GM12878 (cell line): ENCODE data around the gene SLC39A1. TPM values are rescaled to one million over a fixed set of nuclear protein-coding genes. Genes with fewer than 3 reads are reported as not detected.

Experiments
- BMI1 ChIP-seq: fragments of 450-650 bp; IDR thresholded peaks from 2 replicates; pipeline ENCODE4 v1.6.1; 2016; ENCODE audit warnings: mild to moderate bottlenecking, moderate library complexity, borderline replicate concordance
- CBFB ChIP-seq: IDR thresholded peaks from 2 replicates; pipeline ENCODE4 v1.6.1; 2016; ENCODE audit warnings: antibody characterized with exemption, low read depth
- CREB1 ChIP-seq: IDR thresholded peaks from 2 replicates; pipeline ENCODE4 v1.6.1; 2012; ENCODE audit warnings: low read depth, mild to moderate bottlenecking, inconsistent platforms
- EGR1 ChIP-seq, 2 experiments: IDR thresholded peaks; 1 replicate in 1 of 2; 2 replicates in 1 of 2; pipeline ENCODE4 v1.6.1; 2011 to 2012; ENCODE audit warnings: low read depth in 2 of 2, low read length in 2 of 2, borderline replicate concordance in 1 of 2, mild to moderate bottlenecking in 1 of 2, moderate library complexity in 1 of 2
- EZH2 ChIP-seq: IDR thresholded peaks from 2 replicates; pipeline ENCODE4 v1.6.1; 2012; ENCODE audit warnings: low read depth, mild to moderate bottlenecking, control low read depth, inconsistent platforms, low read length, borderline replicate concordance; ENCODE audit not compliant: control insufficient read depth
- HDAC2 ChIP-seq: fragments of 200-600 bp; sonication (generic); IDR thresholded peaks from 2 replicates; pipeline ENCODE4 v1.6.1; 2017
- IRF4 ChIP-seq: IDR thresholded peaks from 2 replicates; pipeline ENCODE4 v1.6.1; 2011; ENCODE audit warnings: low read depth, low read length
- JUNB ChIP-seq: IDR thresholded peaks from 2 replicates; pipeline ENCODE4 v1.6.1; 2016; ENCODE audit warnings: antibody characterized with exemption, mild to moderate bottlenecking
- LARP7 ChIP-seq: fragments of 450-650 bp; IDR thresholded peaks from 2 replicates; pipeline ENCODE4 v1.6.1; 2017; ENCODE audit warnings: mild to moderate bottlenecking
- MEF2A ChIP-seq: IDR thresholded peaks from 2 replicates; pipeline ENCODE4 v1.6.1; 2011; ENCODE audit warnings: low read depth, mild to moderate bottlenecking, low read length, moderate library complexity; ENCODE audit not compliant: insufficient read depth
- MEF2B ChIP-seq: fragments of 450-650 bp; IDR thresholded peaks from 2 replicates; pipeline ENCODE4 v1.6.1; 2018; ENCODE audit warnings: mild to moderate bottlenecking, moderate library complexity; ENCODE audit not compliant: partially characterized antibody, poor library complexity, severe bottlenecking
- MTA2 ChIP-seq: fragments of 450-650 bp; IDR thresholded peaks from 2 replicates; pipeline ENCODE4 v1.6.1; 2016; ENCODE audit warnings: low read depth, mild to moderate bottlenecking, moderate library complexity
- NFYB ChIP-seq: IDR thresholded peaks from 2 replicates; pipeline ENCODE4 v1.6.1; 2011; ENCODE audit warnings: low read depth, mild to moderate bottlenecking, low read length, improper control_type of control experiment, moderate library complexity; ENCODE audit not compliant: insufficient read depth
- RAD51 ChIP-seq: fragments of 450-650 bp; IDR thresholded peaks from 2 replicates; pipeline ENCODE4 v1.6.1; 2016; ENCODE audit warnings: moderate library complexity, mild to moderate bottlenecking, inconsistent platforms
- SIN3A ChIP-seq: IDR thresholded peaks from 2 replicates; pipeline ENCODE4 v1.6.1; 2012; ENCODE audit warnings: low read depth, low read length, improper control_type of control experiment
- SPI1 ChIP-seq: IDR thresholded peaks from 2 replicates; pipeline ENCODE4 v1.6.1; 2011; ENCODE audit warnings: low read depth, mild to moderate bottlenecking, low read length, moderate library complexity, borderline replicate concordance; ENCODE audit not compliant: insufficient read depth
- STAT1 ChIP-seq: fragments of 450-650 bp; conservative IDR thresholded peaks from 2 replicates; pipeline ENCODE4 v1.6.1; 2014; ENCODE audit warnings: antibody characterized with exemption, mild to moderate bottlenecking
- STAT3 ChIP-seq: IDR thresholded peaks from 2 replicates; pipeline ENCODE4 v1.6.1; 2011; ENCODE audit warnings: low read depth, low read length, improper control_type of control experiment
- SUZ12 ChIP-seq: fragments of 200-600 bp; sonication (generic); IDR thresholded peaks from one replicate; pipeline ENCODE4 v1.6.1; 2018; ENCODE audit warnings: antibody characterized with exemption, mild to moderate bottlenecking; ENCODE audit not compliant: unreplicated experiment
- TCF12 ChIP-seq: IDR thresholded peaks from 2 replicates; pipeline ENCODE4 v1.6.1; 2011; ENCODE audit warnings: low read depth, mild to moderate bottlenecking, low read length
- USF1 ChIP-seq: IDR thresholded peaks from 2 replicates; pipeline ENCODE4 v1.6.1; 2011; ENCODE audit warnings: borderline replicate concordance, low read depth, mild to moderate bottlenecking, moderate library complexity, mixed read lengths, low read length; ENCODE audit not compliant: insufficient read depth; ENCODE audit errors: extremely low read length
- polyA plus RNA-seq, 11 experiments: library from polyadenylated mRNA; depleted of rRNA in 4 of 11; unstranded in 6 of 11; stranded (reverse) in 5 of 11; fragments of >200 nt; fragmentation: Nextera tagmentation in 4 of 11; fragmentation: Illumina TruSeq in 1 of 11; extraction: Ambion mirVana in 4 of 11; extraction: Trizol in 1 of 11; gene quantifications; 1 replicate in 1 of 11; 2 replicates in 10 of 11; pipeline versions ENCODE4 v1.2.1 to v1.2.3, GENCODE V29; 2011 to 2016; ENCODE audit warnings: inconsistent platforms in 2 of 11, missing spikeins in 2 of 11, low read depth in 1 of 11
- total RNA-seq, 4 experiments: library from RNA; depleted of rRNA in 3 of 4; stranded (reverse); fragments of >200 nt in 3 of 4; fragmentation: Illumina TruSeq in 1 of 4; extraction: Trizol in 1 of 4; gene quantifications; 2 replicates each; pipeline versions ENCODE4 v1.2.1 to v1.2.3, GENCODE V29; 2013 to 2021
- TF ChIP-seq, protein P1 (sequence below): fragments of 150-350 bp; IDR thresholded peaks from 2 replicates; pipeline ENCODE4 v1.6.1; 2016; ENCODE audit warnings: low read depth, low read length
- TF ChIP-seq, protein P2 (sequence below): fragments of 450-650 bp; IDR thresholded peaks from 2 replicates; pipeline ENCODE4 v1.6.1; 2018; ENCODE audit warnings: borderline replicate concordance, mild to moderate bottlenecking; ENCODE audit not compliant: partially characterized antibody

The SLC39A1 gene
- total and polyA plus RNA-seq, 10 of the 15 experiments (the other 5 are each of a cell fraction or from before 2014, with no cell fraction given): 8.8 to 98.6 (median 72.4) TPM

- no peak for TF ChIP-seq USF1
- peak in 1 of 2 experiments; percentile 78; a peak in 2 of 3 replicates for TF ChIP-seq EGR1 (IDR thresholded peaks at IDR 0.05; ENCODE audit: borderline replicate concordance in 1 of 2, low read depth in 2 of 2, low read length in 2 of 2)
- peak; percentile 52 for TF ChIP-seq SIN3A
- peak; percentile 28; the same call in 1 of the 2 replicates for TF ChIP-seq TCF12
- TF ChIP-seq NFYB: no peak
- TF ChIP-seq STAT1: 0 out of 2 replicates have a peak, but pooled peaks have one; percentile 23
- no peak for TF ChIP-seq MTA2
- TF ChIP-seq SPI1: no peak
- TF ChIP-seq STAT3: no peak
- no peak for TF ChIP-seq LARP7
- TF ChIP-seq CBFB: peak; percentile 58; the same call in 1 of the 2 replicates
- TF ChIP-seq HDAC2: no peak
- TF ChIP-seq MEF2A: no peak
- TF ChIP-seq EZH2: no peak
- no peak for TF ChIP-seq MEF2B
- TF ChIP-seq, protein P1, sequence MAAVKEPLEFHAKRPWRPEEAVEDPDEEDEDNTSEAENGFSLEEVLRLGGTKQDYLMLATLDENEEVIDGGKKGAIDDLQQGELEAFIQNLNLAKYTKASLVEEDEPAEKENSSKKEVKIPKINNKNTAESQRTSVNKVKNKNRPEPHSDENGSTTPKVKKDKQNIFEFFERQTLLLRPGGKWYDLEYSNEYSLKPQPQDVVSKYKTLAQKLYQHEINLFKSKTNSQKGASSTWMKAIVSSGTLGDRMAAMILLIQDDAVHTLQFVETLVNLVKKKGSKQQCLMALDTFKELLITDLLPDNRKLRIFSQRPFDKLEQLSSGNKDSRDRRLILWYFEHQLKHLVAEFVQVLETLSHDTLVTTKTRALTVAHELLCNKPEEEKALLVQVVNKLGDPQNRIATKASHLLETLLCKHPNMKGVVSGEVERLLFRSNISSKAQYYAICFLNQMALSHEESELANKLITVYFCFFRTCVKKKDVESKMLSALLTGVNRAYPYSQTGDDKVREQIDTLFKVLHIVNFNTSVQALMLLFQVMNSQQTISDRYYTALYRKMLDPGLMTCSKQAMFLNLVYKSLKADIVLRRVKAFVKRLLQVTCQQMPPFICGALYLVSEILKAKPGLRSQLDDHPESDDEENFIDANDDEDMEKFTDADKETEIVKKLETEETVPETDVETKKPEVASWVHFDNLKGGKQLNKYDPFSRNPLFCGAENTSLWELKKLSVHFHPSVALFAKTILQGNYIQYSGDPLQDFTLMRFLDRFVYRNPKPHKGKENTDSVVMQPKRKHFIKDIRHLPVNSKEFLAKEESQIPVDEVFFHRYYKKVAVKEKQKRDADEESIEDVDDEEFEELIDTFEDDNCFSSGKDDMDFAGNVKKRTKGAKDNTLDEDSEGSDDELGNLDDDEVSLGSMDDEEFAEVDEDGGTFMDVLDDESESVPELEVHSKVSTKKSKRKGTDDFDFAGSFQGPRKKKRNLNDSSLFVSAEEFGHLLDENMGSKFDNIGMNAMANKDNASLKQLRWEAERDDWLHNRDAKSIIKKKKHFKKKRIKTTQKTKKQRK: no peak
- TF ChIP-seq BMI1: no peak
- no peak for TF ChIP-seq SUZ12
- TF ChIP-seq RAD51: no peak
- TF ChIP-seq CREB1: peak; percentile 63
- TF ChIP-seq, protein P2, sequence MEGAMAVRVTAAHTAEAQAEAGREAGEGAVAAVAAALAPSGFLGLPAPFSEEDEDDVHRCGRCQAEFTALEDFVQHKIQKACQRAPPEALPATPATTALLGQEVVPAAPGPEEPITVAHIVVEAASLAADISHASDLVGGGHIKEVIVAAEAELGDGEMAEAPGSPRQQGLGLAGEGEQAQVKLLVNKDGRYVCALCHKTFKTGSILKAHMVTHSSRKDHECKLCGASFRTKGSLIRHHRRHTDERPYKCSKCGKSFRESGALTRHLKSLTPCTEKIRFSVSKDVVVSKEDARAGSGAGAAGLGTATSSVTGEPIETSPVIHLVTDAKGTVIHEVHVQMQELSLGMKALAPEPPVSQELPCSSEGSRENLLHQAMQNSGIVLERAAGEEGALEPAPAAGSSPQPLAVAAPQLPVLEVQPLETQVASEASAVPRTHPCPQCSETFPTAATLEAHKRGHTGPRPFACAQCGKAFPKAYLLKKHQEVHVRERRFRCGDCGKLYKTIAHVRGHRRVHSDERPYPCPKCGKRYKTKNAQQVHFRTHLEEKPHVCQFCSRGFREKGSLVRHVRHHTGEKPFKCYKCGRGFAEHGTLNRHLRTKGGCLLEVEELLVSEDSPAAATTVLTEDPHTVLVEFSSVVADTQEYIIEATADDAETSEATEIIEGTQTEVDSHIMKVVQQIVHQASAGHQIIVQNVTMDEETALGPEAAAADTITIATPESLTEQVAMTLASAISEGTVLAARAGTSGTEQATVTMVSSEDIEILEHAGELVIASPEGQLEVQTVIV: no peak
- TF ChIP-seq JUNB: peak; percentile 35
- TF ChIP-seq IRF4: no peak
Observed at GRCh38 chr1:153977250-153978240, 14.2 kb upstream of the SLC39A1 start, which contains the start of gene JTB (continued).
